ENCODE results near the gene LRWD1.

DNA sequence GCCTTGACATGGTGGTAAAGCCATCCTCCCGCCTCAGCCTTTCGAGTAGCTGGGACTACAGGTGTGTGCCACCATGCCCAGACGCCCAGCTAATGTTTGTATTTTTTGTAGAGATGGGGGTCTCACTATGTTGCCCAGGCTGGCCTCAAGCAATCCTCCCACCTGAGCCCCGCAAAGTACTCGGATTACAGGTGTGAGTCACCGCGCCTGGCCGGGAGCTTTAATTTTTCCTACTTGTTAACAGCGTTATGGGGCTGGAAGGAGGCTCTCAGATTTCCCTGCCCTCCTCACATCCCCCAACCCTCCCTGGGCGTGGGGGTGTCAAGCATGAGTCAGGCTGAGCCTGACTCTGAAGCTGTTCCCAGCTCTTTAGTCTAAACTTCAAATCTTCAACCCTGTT, 8.5 kb upstream of the LRWD1 start:
- TF ChIP-seq, protein P1, sequence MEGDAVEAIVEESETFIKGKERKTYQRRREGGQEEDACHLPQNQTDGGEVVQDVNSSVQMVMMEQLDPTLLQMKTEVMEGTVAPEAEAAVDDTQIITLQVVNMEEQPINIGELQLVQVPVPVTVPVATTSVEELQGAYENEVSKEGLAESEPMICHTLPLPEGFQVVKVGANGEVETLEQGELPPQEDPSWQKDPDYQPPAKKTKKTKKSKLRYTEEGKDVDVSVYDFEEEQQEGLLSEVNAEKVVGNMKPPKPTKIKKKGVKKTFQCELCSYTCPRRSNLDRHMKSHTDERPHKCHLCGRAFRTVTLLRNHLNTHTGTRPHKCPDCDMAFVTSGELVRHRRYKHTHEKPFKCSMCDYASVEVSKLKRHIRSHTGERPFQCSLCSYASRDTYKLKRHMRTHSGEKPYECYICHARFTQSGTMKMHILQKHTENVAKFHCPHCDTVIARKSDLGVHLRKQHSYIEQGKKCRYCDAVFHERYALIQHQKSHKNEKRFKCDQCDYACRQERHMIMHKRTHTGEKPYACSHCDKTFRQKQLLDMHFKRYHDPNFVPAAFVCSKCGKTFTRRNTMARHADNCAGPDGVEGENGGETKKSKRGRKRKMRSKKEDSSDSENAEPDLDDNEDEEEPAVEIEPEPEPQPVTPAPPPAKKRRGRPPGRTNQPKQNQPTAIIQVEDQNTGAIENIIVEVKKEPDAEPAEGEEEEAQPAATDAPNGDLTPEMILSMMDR (IDR thresholded peaks at IDR 0.05), result no peak
- no peak for TF ChIP-seq POLR2A (IDR thresholded peaks at IDR 0.05)

Measured in heart left ventricle (tissue), 13 donors.